ENCODE data around the gene CMTM2.

The CMTM2 gene

GRCh38 chr16:66568355-66568754 is 10.9 kb upstream of the CMTM2 start:
- peaks cover 0 to 46% (median 10%) of the 10 kb centered on the region in 11 experiments; a peak in 11 of 22 replicates for H4K20me1 ChIP-seq
- H3K9ac ChIP-seq, result no peak overlapping the region
- H3K4me1 ChIP-seq, result peaks cover 32 to 58% (median 47%) of the 10 kb centered on the region in 10 experiments
- H3K27ac ChIP-seq, result no peak overlapping the region
- peaks cover 0 to 15% (median 12%) of the 10 kb centered on the region in 11 experiments; a peak in 16 of 22 replicates for H3K9me3 ChIP-seq (replicated peaks in 1 of 11)
- H3K36me3 ChIP-seq, result peaks cover 41 to 85% (median 68%) of the 10 kb centered on the region in 11 experiments
- H3K4me3 ChIP-seq, result no peak overlapping the region
- TF ChIP-seq Cebpa-rat (IDR thresholded peaks at IDR 0.05), result no peak
- H3K4me2 ChIP-seq, result peak overlapping the region in 2 of 11 experiments; percentile 22 to 50; a peak in 2 of 22 replicates
- no peaks in the 10 kb centered on the region for H3K27me3 ChIP-seq

- Histone ChIP-seq H3K4me2 (peak overlapping the region in 4 of 11 experiments; percentile 27 to 61 (median 51); a peak in 6 of 22 replicates), H3K9ac (no peak overlapping the region), H3K27ac (peak overlapping the region in 2 of 11 experiments; percentile 2 to 23; a peak in 1 of 22 replicates), H3K9me3 (replicated peaks in 1 of 11) (peaks cover 0 to 15% (median 12%) of the 10 kb centered on the region in 11 experiments; a peak in 16 of 22 replicates), H3K36me3 (peaks cover 34 to 77% (median 60%) of the 10 kb centered on the region in 11 experiments), H4K20me1 (peaks cover 0 to 38% (median 10%) of the 10 kb centered on the region in 11 experiments; a peak in 9 of 22 replicates), H3K27me3 (no peaks in the 10 kb centered on the region), H3K4me3 (no peak overlapping the region), H3K4me1 (peaks cover 30 to 62% (median 48%) of the 10 kb centered on the region in 10 experiments)
- TF ChIP-seq Cebpa-rat (IDR thresholded peaks at IDR 0.05), result no peak
These were observed 10.1 kb upstream of the CMTM2 start for GRCh38 chr16:66569131-66569530.

GRCh38 chr16:66569827-66570405 is 9.3 kb upstream of the CMTM2 start:
- H3K36me3 ChIP-seq, result peaks cover 27 to 72% (median 52%) of the 10 kb centered on the region in 11 experiments
- peak overlapping the region in 7 of 11 experiments; percentile 31 to 65 (median 54); a peak in 8 of 22 replicates for H3K4me2 ChIP-seq
- no peak for TF ChIP-seq Cebpa-rat (IDR thresholded peaks at IDR 0.05)
- no peak overlapping the region for H3K9ac ChIP-seq
- H3K4me3 ChIP-seq, result no peak overlapping the region
- H3K27ac ChIP-seq, result peak overlapping the region in 2 of 11 experiments; percentile 6 to 39; a peak in 4 of 22 replicates
- H3K9me3 ChIP-seq (replicated peaks in 1 of 11), result peaks cover 0 to 15% (median 12%) of the 10 kb centered on the region in 11 experiments; a peak in 16 of 22 replicates
- peaks cover 38 to 64% (median 55%) of the 10 kb centered on the region in 10 experiments for H3K4me1 ChIP-seq
- H3K27me3 ChIP-seq, result no peaks in the 10 kb centered on the region
- peaks cover 0 to 31% (median 9%) of the 10 kb centered on the region in 11 experiments; a peak in 8 of 22 replicates for H4K20me1 ChIP-seq

DNA sequence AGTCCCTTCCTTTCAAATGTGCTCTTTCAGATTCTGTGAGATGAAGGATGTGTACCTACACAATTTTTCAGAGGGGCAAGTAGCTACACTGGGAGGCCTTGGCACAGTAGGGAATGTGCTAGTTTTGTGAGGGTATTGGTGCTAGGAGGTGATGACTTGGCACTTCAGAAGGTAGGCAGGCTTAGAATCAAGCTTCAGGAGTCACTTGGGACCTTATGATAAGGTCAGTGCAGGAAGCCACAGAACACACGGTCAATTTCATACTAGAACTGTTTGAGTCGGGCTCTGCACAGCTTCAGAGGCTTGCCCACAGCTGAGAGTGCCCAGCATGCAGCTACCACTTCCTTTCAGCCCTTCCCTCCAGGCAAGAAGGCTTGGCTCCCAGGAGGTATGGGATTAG is 6.9 kb upstream of the CMTM2 start:
- peak overlapping the region; percentile 39 to 77 (median 61) for H3K4me2 ChIP-seq
- H3K36me3 ChIP-seq, result peaks cover 5 to 57% (median 28%) of the 10 kb centered on the region in 11 experiments; a peak in 18 of 22 replicates
- peaks cover 0 to 1% (median 0%) of the 10 kb centered on the region in 11 experiments; a peak in 2 of 22 replicates for H3K9me3 ChIP-seq (replicated peaks in 1 of 11)
- H3K9ac ChIP-seq, result peak overlapping the region in 1 of 11 experiments; percentile 20; a peak in 2 of 22 replicates
- H3K27me3 ChIP-seq, result peaks cover 0 to under 1% (median 0%) of the 10 kb centered on the region in 11 experiments; a peak in 1 of 22 replicates
- H3K27ac ChIP-seq, result peak overlapping the region in 7 of 11 experiments; percentile 14 to 60 (median 18); a peak in 9 of 22 replicates
- no peak for TF ChIP-seq Cebpa-rat (IDR thresholded peaks at IDR 0.05)
- peaks cover 0 to 10% (median 0%) of the 10 kb centered on the region in 11 experiments; a peak in 1 of 22 replicates for H4K20me1 ChIP-seq
- H3K4me1 ChIP-seq, result peaks cover 53 to 79% (median 65%) of the 10 kb centered on the region in 10 experiments
- no peak overlapping the region for H3K4me3 ChIP-seq

DNA sequence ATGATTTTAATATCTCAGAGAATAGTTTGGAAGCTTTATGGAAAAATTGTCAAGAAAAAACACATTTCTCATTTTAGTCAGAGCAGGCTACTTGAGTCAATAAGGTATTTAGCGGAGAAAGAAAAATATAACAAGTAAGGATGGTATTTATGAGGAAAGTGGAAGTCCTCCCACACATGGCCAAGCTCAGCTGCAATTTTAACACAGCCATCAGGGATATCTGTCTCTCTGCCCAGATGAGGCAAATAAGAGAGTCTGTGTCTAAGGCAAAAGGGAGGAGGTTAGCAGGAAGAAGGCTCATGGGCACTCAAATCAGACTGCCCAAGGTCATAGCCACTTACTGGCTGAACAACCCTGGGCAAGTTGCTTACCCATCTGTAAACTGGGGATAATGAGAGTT is 5.2 kb upstream of the CMTM2 start:
- Histone ChIP-seq H3K9me3 (replicated peaks in 1 of 11) (no peaks in the 10 kb centered on the region), H3K4me2 (peak overlapping the region in 9 of 11 experiments; percentile 7 to 59 (median 28); a peak in 10 of 22 replicates), H3K27me3 (peaks cover 0 to 18% (median 0%) of the 10 kb centered on the region in 11 experiments; a peak in 8 of 22 replicates), H3K27ac (no peak overlapping the region; a peak in 1 of 22 replicates), H3K4me1 (peaks cover 69 to 90% (median 78%) of the 10 kb centered on the region in 10 experiments), H4K20me1 (0 out of 22 replicates have a peak, but pooled peaks cover 0 to 3% (median 0%) of the 10 kb centered on the region in 11 experiments), H3K9ac (no peak overlapping the region), H3K4me3 (no peak overlapping the region), H3K36me3 (peaks cover 0 to 40% (median 19%) of the 10 kb centered on the region in 11 experiments; a peak in 13 of 22 replicates)
- no peak for TF ChIP-seq Cebpa-rat (IDR thresholded peaks at IDR 0.05)

DNA sequence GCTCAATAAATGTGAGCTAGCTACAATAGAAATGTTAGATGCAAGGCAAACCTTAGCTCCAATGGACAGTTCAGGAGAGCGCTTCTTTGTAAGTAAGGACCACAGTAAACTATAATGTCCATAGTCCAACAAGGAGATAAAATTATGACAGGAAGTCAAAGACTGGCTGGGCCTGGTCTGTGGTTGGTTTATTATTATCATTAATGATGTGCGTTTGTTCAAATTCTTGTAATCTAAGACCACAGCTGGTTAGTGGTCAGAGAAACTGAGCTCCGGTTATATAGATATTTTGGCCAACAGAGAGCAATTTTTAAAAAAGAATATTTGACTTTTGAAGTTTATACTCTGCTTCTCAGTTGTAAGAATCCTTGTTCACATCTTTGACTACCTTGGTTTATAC is 4.7 kb upstream of the CMTM2 start:
- TF ChIP-seq Cebpa-rat (IDR thresholded peaks at IDR 0.05), result no peak
- peaks cover 0 to 22% (median 0%) of the 10 kb centered on the region in 11 experiments; a peak in 8 of 22 replicates for H3K27me3 ChIP-seq
- peak overlapping the region in 8 of 11 experiments; percentile 7 to 59 (median 28); a peak in 11 of 22 replicates for H3K4me2 ChIP-seq
- no peak overlapping the region for H3K27ac ChIP-seq
- H3K36me3 ChIP-seq, result peaks cover 0 to 35% (median 19%) of the 10 kb centered on the region in 11 experiments; a peak in 13 of 22 replicates
- no peaks in the 10 kb centered on the region for H3K9me3 ChIP-seq (replicated peaks in 1 of 11)
- peaks cover 69 to 90% (median 81%) of the 10 kb centered on the region in 10 experiments for H3K4me1 ChIP-seq
- no peaks in the 10 kb centered on the region for H4K20me1 ChIP-seq
- H3K4me3 ChIP-seq, result no peak overlapping the region
- no peak overlapping the region for H3K9ac ChIP-seq

DNA sequence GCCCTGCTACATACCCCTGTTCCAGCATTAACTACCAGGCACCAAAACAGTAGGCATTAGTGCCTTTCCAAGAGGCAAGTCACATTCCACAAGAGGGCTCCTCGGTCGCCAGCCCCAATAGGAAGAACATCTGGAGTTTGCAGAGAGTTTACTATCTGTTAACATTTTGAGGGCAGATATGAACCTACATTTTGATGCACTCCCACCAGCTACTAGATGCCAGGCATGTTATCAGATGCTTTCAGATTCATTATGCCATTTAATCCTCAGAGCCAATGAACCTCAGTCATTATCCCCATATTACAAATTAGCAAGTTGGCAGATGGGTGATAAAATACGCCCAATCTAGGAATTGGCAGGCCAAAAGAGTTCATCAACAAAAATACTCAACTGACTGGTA is 4.2 kb upstream of the CMTM2 start:
- Histone ChIP-seq H3K4me1 (peaks cover 67 to 90% (median 82%) of the 10 kb centered on the region in 10 experiments), H3K36me3 (peaks cover 0 to 30% (median 16%) of the 10 kb centered on the region in 11 experiments; a peak in 13 of 22 replicates), H3K27me3 (peaks cover 0 to 25% (median 0%) of the 10 kb centered on the region in 11 experiments; a peak in 8 of 22 replicates), H3K4me2 (peak overlapping the region in 3 of 11 experiments; percentile 1 to 29 (median 28); a peak in 4 of 22 replicates), H3K9ac (no peak overlapping the region), H4K20me1 (no peaks in the 10 kb centered on the region), H3K27ac (no peak overlapping the region), H3K9me3 (replicated peaks in 1 of 11) (no peaks in the 10 kb centered on the region), H3K4me3 (no peak overlapping the region)
- TF ChIP-seq Cebpa-rat (IDR thresholded peaks at IDR 0.05), result no peak

GRCh38 chr16:66576296-66576695 is 3.0 kb upstream of the CMTM2 start:
- Histone ChIP-seq H3K27me3 (peaks cover 0 to 25% (median 0%) of the 10 kb centered on the region in 11 experiments; a peak in 8 of 22 replicates), H3K4me2 (peak overlapping the region in 9 of 11 experiments; percentile 2 to 97 (median 90); a peak in 11 of 22 replicates), H3K4me1 (peaks cover 67 to 90% (median 83%) of the 10 kb centered on the region in 10 experiments), H3K9ac (no peak overlapping the region), H3K4me3 (no peak overlapping the region), H3K27ac (no peak overlapping the region), H3K9me3 (replicated peaks in 1 of 11) (no peaks in the 10 kb centered on the region), H3K36me3 (peaks cover 0 to 17% (median 4%) of the 10 kb centered on the region in 11 experiments; a peak in 9 of 22 replicates), H4K20me1 (no peaks in the 10 kb centered on the region)
- no peak for TF ChIP-seq Cebpa-rat (IDR thresholded peaks at IDR 0.05)

Measured in BLaER1 treated with 17β-estradiol and CSF1 and Interleukin-3, amounts not matched to agents 10 nM and 100 nM (cell line).